WERI-Rb-1 (cell line): ENCODE measurements around the gene RPL22.

Experiments
- DNase-seq: peaks from one replicate; pipeline ENCODE4 v3.0.0-alpha.2; 2020
- H3K27ac ChIP-seq: fragments of 250-450 bp; sonication (Bioruptor Pico); 2 replicates; pipeline ENCODE4 v1.5.1; 2020; ENCODE audit warnings: mild to moderate bottlenecking, moderate library complexity
- H3K27me3 ChIP-seq: fragments of 250-450 bp; sonication (Bioruptor Pico); 2 replicates; pipeline ENCODE4 v1.5.1; 2021; ENCODE audit warnings: mild to moderate bottlenecking, low read depth, moderate library complexity; ENCODE audit not compliant: insufficient read depth, severe bottlenecking
- H3K36me3 ChIP-seq: fragments of 250-450 bp; sonication (Bioruptor Pico); 2 replicates; pipeline ENCODE4 v1.5.1; 2020; ENCODE audit warnings: mild to moderate bottlenecking, moderate library complexity
- H3K4me3 ChIP-seq: 2 replicates; pipeline ENCODE4 v1.5.1; 2011; ENCODE audit warnings: low read depth, mild to moderate bottlenecking, control low read depth, low read length
- H3K9me3 ChIP-seq: fragments of 250-450 bp; sonication (Bioruptor Pico); 2 replicates; pipeline ENCODE4 v1.5.1; 2021; ENCODE audit warnings: mild to moderate bottlenecking, moderate library complexity; ENCODE audit not compliant: severe bottlenecking
- TF ChIP-seq, protein P1 (sequence below): IDR thresholded peaks from 2 replicates; pipeline ENCODE4 v1.5.1; 2011; ENCODE audit warnings: low read depth, mild to moderate bottlenecking, control low read depth, inconsistent platforms, low read length

RPL22 gene

DNA sequence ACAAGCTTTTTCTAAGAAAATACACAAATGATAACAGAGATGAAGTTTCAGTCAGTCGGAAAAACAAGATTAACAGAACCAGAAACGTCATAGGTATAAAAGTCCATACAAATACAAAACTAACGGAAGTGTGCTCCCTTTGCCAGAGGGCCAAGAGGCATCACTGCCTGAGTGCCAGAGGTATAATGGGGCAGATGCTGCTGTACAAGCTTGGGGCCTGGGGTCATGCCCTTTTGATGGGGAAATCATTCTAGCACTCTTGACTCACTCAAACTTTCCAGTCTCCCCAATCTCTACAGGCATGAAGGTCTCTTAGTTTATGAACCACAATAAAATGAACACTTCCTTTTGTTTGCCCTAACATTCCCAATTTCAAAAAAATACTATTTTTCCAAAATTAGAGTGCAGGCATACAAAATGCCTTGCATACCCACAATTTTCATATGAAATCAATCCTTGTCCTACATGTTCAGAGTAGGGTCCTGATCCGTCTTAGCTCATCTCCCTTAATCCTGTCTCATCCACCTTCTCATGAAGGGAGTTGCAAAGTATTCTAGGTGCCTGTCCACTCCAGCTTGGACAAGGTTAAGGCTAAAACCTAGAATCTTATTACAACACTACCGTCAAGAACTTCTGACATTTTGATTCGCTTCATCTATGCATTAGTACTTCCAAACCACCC, 1.5 kb downstream of the RPL22 start:
- TF ChIP-seq, protein P1, sequence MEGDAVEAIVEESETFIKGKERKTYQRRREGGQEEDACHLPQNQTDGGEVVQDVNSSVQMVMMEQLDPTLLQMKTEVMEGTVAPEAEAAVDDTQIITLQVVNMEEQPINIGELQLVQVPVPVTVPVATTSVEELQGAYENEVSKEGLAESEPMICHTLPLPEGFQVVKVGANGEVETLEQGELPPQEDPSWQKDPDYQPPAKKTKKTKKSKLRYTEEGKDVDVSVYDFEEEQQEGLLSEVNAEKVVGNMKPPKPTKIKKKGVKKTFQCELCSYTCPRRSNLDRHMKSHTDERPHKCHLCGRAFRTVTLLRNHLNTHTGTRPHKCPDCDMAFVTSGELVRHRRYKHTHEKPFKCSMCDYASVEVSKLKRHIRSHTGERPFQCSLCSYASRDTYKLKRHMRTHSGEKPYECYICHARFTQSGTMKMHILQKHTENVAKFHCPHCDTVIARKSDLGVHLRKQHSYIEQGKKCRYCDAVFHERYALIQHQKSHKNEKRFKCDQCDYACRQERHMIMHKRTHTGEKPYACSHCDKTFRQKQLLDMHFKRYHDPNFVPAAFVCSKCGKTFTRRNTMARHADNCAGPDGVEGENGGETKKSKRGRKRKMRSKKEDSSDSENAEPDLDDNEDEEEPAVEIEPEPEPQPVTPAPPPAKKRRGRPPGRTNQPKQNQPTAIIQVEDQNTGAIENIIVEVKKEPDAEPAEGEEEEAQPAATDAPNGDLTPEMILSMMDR: no peak
- DNase-seq: no peak
- Histone ChIP-seq H3K36me3 (peaks cover 57% of the 10 kb centered on the region), H3K9me3 (no peaks in the 10 kb centered on the region), H3K4me3 (peak overlapping the region; percentile 95), H3K27ac (peak overlapping the region; percentile 96; the same call in 1 of the 2 replicates), H3K27me3 (no peaks in the 10 kb centered on the region)

DNA sequence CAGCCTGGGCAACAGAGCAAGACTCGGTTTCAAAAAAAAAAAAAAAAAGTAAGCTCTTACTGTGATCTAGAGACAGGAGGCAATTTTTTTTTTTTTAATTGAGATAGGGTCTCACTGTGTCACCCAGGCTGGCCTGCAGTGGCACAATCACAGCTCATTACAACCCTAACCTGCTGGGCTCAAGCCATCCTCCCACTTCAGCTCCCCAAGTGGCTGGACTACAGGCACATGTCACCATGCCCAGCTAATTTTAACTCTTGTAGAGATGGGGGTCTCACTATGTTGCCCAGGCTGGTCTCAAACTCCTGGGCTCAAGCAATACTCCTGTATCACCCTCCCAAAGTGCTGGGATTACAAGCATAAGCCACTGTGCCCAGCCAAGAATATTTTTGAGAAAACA, 7.4 kb downstream of the RPL22 start:
- DNase-seq: no peak
- H3K4me3 ChIP-seq: no peak overlapping the region
- H3K27ac ChIP-seq: no peak overlapping the region
- TF ChIP-seq, protein P1: no peak
- H3K9me3 ChIP-seq: no peaks in the 10 kb centered on the region
- H3K36me3 ChIP-seq: peaks cover 90% of the 10 kb centered on the region
- no peaks in the 10 kb centered on the region for H3K27me3 ChIP-seq

DNA sequence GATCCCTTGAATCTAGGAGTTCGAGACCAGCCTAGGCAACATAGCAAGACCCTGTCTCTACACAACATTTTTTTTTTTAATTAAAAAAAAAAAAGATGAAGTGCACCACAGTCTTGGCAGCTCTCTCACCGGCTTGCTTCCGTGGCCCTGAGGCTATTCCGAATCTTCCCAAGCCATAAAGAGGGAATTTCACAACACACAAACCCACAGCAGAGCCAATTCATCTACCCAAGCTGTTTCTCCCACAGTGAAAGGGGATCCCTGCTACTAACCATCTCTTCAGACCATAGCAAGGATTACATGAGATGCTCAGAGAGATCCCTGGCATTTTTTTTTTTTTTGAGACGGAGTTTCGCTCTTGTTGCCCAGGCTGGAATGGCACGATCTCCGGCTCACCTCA, 10.9 kb downstream of the RPL22 start:
- TF ChIP-seq, protein P1: no peak
- H3K27ac ChIP-seq: no peak overlapping the region
- H3K9me3 ChIP-seq: no peaks in the 10 kb centered on the region
- no peak overlapping the region for H3K4me3 ChIP-seq
- no peaks in the 10 kb centered on the region for H3K27me3 ChIP-seq
- peaks cover 73% of the 10 kb centered on the region for H3K36me3 ChIP-seq
- DNase-seq: no peak

DNA sequence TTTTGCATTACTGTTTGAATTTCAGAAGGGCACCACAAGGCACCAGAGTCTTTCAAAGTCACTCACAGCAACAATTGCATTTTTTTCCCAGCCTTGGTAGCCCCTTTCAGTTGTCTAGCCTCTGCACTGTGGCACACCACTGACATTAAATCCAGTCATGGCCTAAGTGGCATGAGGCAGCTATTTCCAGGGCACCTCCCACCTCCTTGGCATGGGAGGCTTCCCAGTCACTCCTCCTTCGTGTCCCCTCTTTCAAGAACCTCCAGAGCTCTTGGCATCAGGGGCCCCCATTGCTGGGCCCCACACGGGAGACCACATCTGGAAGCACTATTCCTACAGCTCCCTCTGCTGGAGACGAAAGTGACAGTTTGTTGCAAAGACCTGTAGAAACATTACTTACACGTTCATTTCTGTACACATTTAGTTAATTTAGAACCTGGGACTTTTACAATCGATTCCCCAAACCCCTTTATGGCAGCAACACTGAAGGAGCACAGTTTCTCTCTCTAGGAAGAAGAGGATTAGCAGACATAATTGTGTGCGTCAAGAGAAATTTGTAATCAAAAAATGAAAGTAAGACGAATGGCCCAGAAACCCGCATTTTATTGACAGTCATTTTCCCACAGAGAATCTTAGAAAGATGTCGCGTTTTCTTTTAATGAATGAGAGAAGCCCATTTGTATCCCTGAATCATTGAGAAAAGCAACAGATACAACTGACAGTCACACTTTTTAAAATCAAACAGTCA, 13.6 kb downstream of the RPL22 start:
- no peak for DNase-seq
- TF ChIP-seq, protein P1: peak; percentile 38; the same call in 1 of the 2 replicates
- H3K4me3 ChIP-seq: no peak overlapping the region
- H3K27me3 ChIP-seq: no peaks in the 10 kb centered on the region
- H3K9me3 ChIP-seq: no peaks in the 10 kb centered on the region
- peaks cover 50% of the 10 kb centered on the region for H3K36me3 ChIP-seq
- no peak overlapping the region for H3K27ac ChIP-seq

DNA sequence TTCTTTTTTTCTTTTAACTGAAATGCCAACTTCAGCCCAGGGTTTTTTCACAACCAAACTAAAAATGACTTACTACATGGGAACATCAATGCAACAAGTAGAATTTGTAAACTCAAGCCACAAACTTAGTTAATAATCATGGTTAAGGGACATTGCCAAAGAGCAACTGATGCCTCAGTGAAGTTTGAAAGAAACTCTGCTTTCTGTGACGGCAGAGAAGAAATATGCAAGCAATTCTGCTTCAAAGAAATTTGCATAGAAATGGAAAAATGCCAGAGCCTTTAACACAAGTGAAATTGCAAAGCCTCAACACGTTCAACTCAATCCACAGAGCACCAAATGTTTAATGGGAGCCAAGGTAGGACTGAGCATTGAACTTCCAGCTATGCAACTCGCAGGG, 14.2 kb downstream of the RPL22 start:
- Histone ChIP-seq H3K27ac (no peak overlapping the region), H3K27me3 (no peaks in the 10 kb centered on the region), H3K36me3 (peaks cover 43% of the 10 kb centered on the region), H3K4me3 (no peak overlapping the region), H3K9me3 (no peaks in the 10 kb centered on the region)
- TF ChIP-seq, protein P1: no peak
- no peak for DNase-seq
